ENCODE measurements around the gene SLC15A2. TPM values are rescaled to one million over a fixed set of nuclear protein-coding genes. Genes with fewer than 3 reads are reported as not detected.
A peak's percentile ranks its signal among the peaks of the same experiment; 100 is the strongest.

SLC15A2 gene
- total RNA-seq, 1 experiment from 2014 or later: 2.4 TPM

- no peak for DNase-seq
- no peak overlapping the region for H2BK15ac ChIP-seq (ENCODE audit: low read depth, low read length)
- no peaks in the 10 kb centered on the region for H3K27me3 Mint-ChIP-seq (ENCODE audit: low read depth)
- no peak overlapping the region for H3K4ac ChIP-seq (ENCODE audit: low read depth, low read length)
- no peak overlapping the region for H3T11ph ChIP-seq (ENCODE audit: low read length)
- peak overlapping the region in 1 of 3 experiments; percentile 13; a peak in 2 of 7 replicates for H3K27ac Mint-ChIP-seq
- no peak overlapping the region for H2BK5ac ChIP-seq (ENCODE audit: insufficient read length, low read length)
- no peak overlapping the region for H3K18ac ChIP-seq (ENCODE audit: insufficient read length, low read depth, low read length)
- TF ChIP-seq CTCF (conservative IDR thresholded peaks at IDR 0.05): no peak
- no peak overlapping the region for H4K8ac ChIP-seq (replicated peaks; ENCODE audit: insufficient read length, low read depth, low read length)
- H4K91ac ChIP-seq (ENCODE audit: insufficient read length, low read depth, low read length): no peak overlapping the region
- no peaks in the 10 kb centered on the region for H3K79me1 ChIP-seq (ENCODE audit: insufficient read depth, low read depth, low read length, poor library complexity, severe bottlenecking)
- H4K5ac ChIP-seq (ENCODE audit: insufficient read length, low read depth, low read length): no peak overlapping the region
- no peak overlapping the region for H3K27ac ChIP-seq (ENCODE audit: insufficient read length, low read depth, low read length)
- H3K36me3 Mint-ChIP-seq (ENCODE audit: insufficient read depth in 1 of 3, low read depth in 3 of 3): no peaks in the 10 kb centered on the region
- no peak overlapping the region; the same call in 1 of the 2 replicates for H3K14ac ChIP-seq (ENCODE audit: insufficient read depth, low read length)
- no peaks in the 10 kb centered on the region for H3K4me1 ChIP-seq (ENCODE audit: insufficient read depth, low read length)
- no peak overlapping the region for H2BK20ac ChIP-seq (ENCODE audit: low read depth, low read length, poor library complexity, severe bottlenecking)
- H3K23ac ChIP-seq (ENCODE audit: insufficient read length, low read depth, low read length): no peak overlapping the region
- H2BK12ac ChIP-seq (ENCODE audit: insufficient read length, low read depth, low read length): no peak overlapping the region
- H3K79me2 ChIP-seq (ENCODE audit: insufficient read depth, low read length): no peaks in the 10 kb centered on the region
- H3K9me3 ChIP-seq (ENCODE audit: control insufficient read depth, low read depth, low read length): no peaks in the 10 kb centered on the region
- no peaks in the 10 kb centered on the region for H3K27me3 ChIP-seq (ENCODE audit: insufficient read depth, low read length)
- no peaks in the 10 kb centered on the region for H3K23me2 ChIP-seq (ENCODE audit: insufficient read length, low read depth, low read length, poor library complexity, severe bottlenecking)
- no peak overlapping the region for H2AFZ ChIP-seq (ENCODE audit: low read length)
- no peak overlapping the region for H3K9ac ChIP-seq (ENCODE audit: extremely low read depth, insufficient read length, low read length)
- H4K20me1 ChIP-seq (ENCODE audit: control insufficient read depth, insufficient read depth, insufficient read length): no peaks in the 10 kb centered on the region
- no peak overlapping the region for H2BK120ac ChIP-seq (ENCODE audit: low read depth, low read length, poor library complexity, severe bottlenecking)
- H3K4me3 Mint-ChIP-seq: no peak overlapping the region
- no peak overlapping the region for H2AK5ac ChIP-seq (ENCODE audit: insufficient read length, low read length)
- H3K4me1 Mint-ChIP-seq: peaks cover 9 to 10% of the 10 kb centered on the region in 2 experiments
- no peak overlapping the region for H3K56ac ChIP-seq (ENCODE audit: insufficient read length, low read depth, low read length)
- no peak overlapping the region for H3K4me2 ChIP-seq (ENCODE audit: insufficient read depth, insufficient read length, low read length)
- no CpG with 5 or more reads among the region's 19 CpGs for whole genome bisulfite sequencing (ENCODE audit: extremely low coverage, insufficient read length, low lambda C conversion rate)
- no peaks in the 10 kb centered on the region for H3K9me3 Mint-ChIP-seq
Observed at GRCh38 chr3:121918779-121919483, 24.7 kb downstream of the SLC15A2 start.

All from H9 (cell line).